K562 (cell line): ENCODE measurements around the gene SNX33. TPM values are rescaled to one million over a fixed set of nuclear protein-coding genes. Genes with fewer than 3 reads are reported as not detected.

Experiments used
- BCLAF1 ChIP-seq, 2 experiments: fragments of 450-650 bp in 1 of 2; IDR thresholded peaks; 2 replicates each; pipeline ENCODE4 v1.6.1; 2011 to 2017; ENCODE audit warnings: low read depth in 2 of 2, antibody characterized with exemption in 1 of 2, borderline replicate concordance in 1 of 2, low read length in 1 of 2, mild to moderate bottlenecking in 1 of 2, mixed read lengths in 1 of 2; ENCODE audit not compliant: control insufficient read depth in 1 of 2
- CBFA2T3 ChIP-seq: fragments of 450-650 bp; IDR thresholded peaks from 2 replicates; pipeline ENCODE4 v1.6.1; 2017
- CREB3L1 ChIP-seq: fragments of 450-650 bp; IDR thresholded peaks from 2 replicates; pipeline ENCODE4 v1.6.1; 2014; ENCODE audit warnings: low read depth, mild to moderate bottlenecking, moderate library complexity, borderline replicate concordance
- DACH1 ChIP-seq: fragments of 450-650 bp; IDR thresholded peaks from 2 replicates; pipeline ENCODE4 v1.6.1; 2018; ENCODE audit not compliant: partially characterized antibody
- DNMT1 ChIP-seq: fragments of 450-650 bp; IDR thresholded peaks from 2 replicates; pipeline ENCODE4 v1.6.1; 2016; ENCODE audit warnings: antibody characterized with exemption, mild to moderate bottlenecking
- EP400 ChIP-seq: fragments of 450-650 bp; IDR thresholded peaks from 2 replicates; pipeline ENCODE4 v1.6.1; 2017; ENCODE audit warnings: antibody characterized with exemption, mild to moderate bottlenecking, moderate library complexity
- HIVEP1 ChIP-seq: fragments of 250-450 bp; sonication (Bioruptor Pico); IDR thresholded peaks from 2 replicates; pipeline ENCODE4 v1.4.0; 2020; ENCODE audit warnings: mild to moderate bottlenecking
- HMGN3 ChIP-seq: IDR thresholded peaks from 2 replicates; pipeline ENCODE4 v1.6.1; 2011; ENCODE audit warnings: borderline replicate concordance, low read depth, mild to moderate bottlenecking, mixed read lengths, low read length; ENCODE audit not compliant: insufficient read length; ENCODE audit errors: extremely low read depth
- MYNN ChIP-seq, 2 experiments: sonication (generic); formaldehyde crosslinking in 1 of 2; IDR thresholded peaks; 2 replicates each; pipeline versions ENCODE4 v1.5.0 to v1.6.1; 2016 to 2020; ENCODE audit warnings: antibody characterized with exemption in 1 of 2, missing genetic modification reagents in 1 of 2
- NONO ChIP-seq, 2 experiments: fragments of 200-400 bp in 1 of 2; fragments of 450-650 bp in 1 of 2; formaldehyde crosslinking in 1 of 2; IDR thresholded peaks; 2 replicates each; pipeline ENCODE4 v1.6.1; 2017; ENCODE audit warnings: low read depth in 2 of 2, mild to moderate bottlenecking in 2 of 2, moderate library complexity in 2 of 2, low read length in 1 of 2
- PCBP1 ChIP-seq: fragments of 200-400 bp; formaldehyde crosslinking; IDR thresholded peaks from 2 replicates; pipeline ENCODE4 v1.6.1; 2018; ENCODE audit warnings: mild to moderate bottlenecking, low read depth, low read length; ENCODE audit not compliant: poor library complexity, severe bottlenecking
- SRSF7 ChIP-seq: fragments of 200-400 bp; formaldehyde crosslinking; optimal IDR thresholded peaks from 2 replicates; pipeline ENCODE3; 2017; ENCODE audit warnings: mild to moderate bottlenecking, low read depth, low read length
- TCF7 ChIP-seq: sonication (generic); IDR thresholded peaks from 2 replicates; pipeline ENCODE4 v1.6.1; 2016; ENCODE audit warnings: antibody characterized with exemption, borderline replicate concordance
- THAP12 ChIP-seq: fragments of 250-450 bp; sonication (Bioruptor Pico); IDR thresholded peaks from 2 replicates; pipeline ENCODE4 v1.9.0; 2021; ENCODE audit warnings: mild to moderate bottlenecking, inconsistent platforms
- ZBTB8A ChIP-seq: fragments of 450-650 bp; IDR thresholded peaks from 2 replicates; pipeline ENCODE4 v1.6.1; 2018; ENCODE audit warnings: mild to moderate bottlenecking, moderate library complexity; ENCODE audit not compliant: partially characterized antibody
- ZNF224 ChIP-seq: sonication (generic); formaldehyde crosslinking; IDR thresholded peaks from 2 replicates; pipeline ENCODE4 v1.8.0; 2022; ENCODE audit warnings: mild to moderate bottlenecking, missing genetic modification reagents
- ZNF23 ChIP-seq: fragments of 250-450 bp; sonication (Bioruptor Pico); IDR thresholded peaks from 2 replicates; pipeline ENCODE4 v1.4.0; 2020; ENCODE audit warnings: mild to moderate bottlenecking
- ZNF740 ChIP-seq, 3 experiments: fragments of 200-800 bp in 1 of 3; sonication (Bioruptor generic) in 1 of 3; sonication (generic) in 1 of 3; formaldehyde crosslinking in 1 of 3; IDR thresholded peaks; 2 replicates each; pipeline versions ENCODE4 v1.6.1 to v1.8.0; 2016 to 2022; ENCODE audit warnings: mild to moderate bottlenecking in 2 of 3, missing compliant biosample characterization in 2 of 3, missing genetic modification characterization in 2 of 3, missing genetic modification reagents in 1 of 3
- polyA plus RNA-seq, 8 experiments: library from polyadenylated mRNA; depleted of rRNA in 4 of 8; stranded (reverse) in 5 of 8; unstranded in 3 of 8; fragments of >200 nt; fragmentation: Nextera tagmentation in 2 of 8; fragmentation: Illumina TruSeq in 1 of 8; extraction: Ambion mirVana in 2 of 8; extraction: Trizol in 1 of 8; gene quantifications; 2 replicates each; pipeline versions ENCODE4 v1.2.1 to v1.2.3, GENCODE V29; 2011 to 2014; ENCODE audit warnings: inconsistent platforms in 1 of 8, missing spikeins in 1 of 8
- total RNA-seq, 7 experiments: library from RNA; depleted of rRNA in 6 of 7; stranded (reverse); fragments of >200 nt in 6 of 7; fragmentation: Illumina TruSeq in 2 of 7; extraction: Trizol in 2 of 7; gene quantifications; 2 replicates each; pipeline versions ENCODE4 v1.2.1 to v1.2.3, GENCODE V29; 2011 to 2021; ENCODE audit warnings: low replicate concordance in 1 of 7

SNX33 gene
- total and polyA plus RNA-seq, 9 of the 15 experiments (the other 6 are each of a cell fraction or from before 2014, with no cell fraction given): 1.4 to 14.1 (median 8.2) TPM

- TF ChIP-seq CREB3L1 (peak; percentile 63; the same call in 1 of the 2 replicates), SRSF7 (no peak), ZBTB8A (no peak), DNMT1 (no peak), EP400 (peak; percentile 95; the same call in 1 of the 2 replicates), TCF7 (no peak), HIVEP1 (no peak), MYNN (IDR thresholded peaks at IDR 0.05) (no peak), MYNN (CRISPR knock-in tag; IDR thresholded peaks at IDR 0.05) (no peak), HMGN3 (no peak), BCLAF1 (IDR thresholded peaks at IDR 0.05; ENCODE audit: borderline replicate concordance in 1 of 2, control insufficient read depth in 1 of 2, low read depth in 2 of 2, low read length in 1 of 2) (no peak), ZNF740 (CRISPR knock-in tag; IDR thresholded peaks at IDR 0.05) (0 out of 2 replicates have a peak, but pooled peaks have one; percentile 54), ZNF740 (tag; IDR thresholded peaks at IDR 0.05) (no peak), THAP12 (CRISPR knock-in tag) (0 out of 2 replicates have a peak, but pooled peaks have one; percentile 56), PCBP1 (no peak), DACH1 (peak; percentile 61), ZNF23 (CRISPR knock-in tag) (no peak), CBFA2T3 (no peak), ZNF224 (CRISPR knock-in tag) (no peak), NONO (IDR thresholded peaks at IDR 0.05; ENCODE audit: low read depth in 2 of 2, low read length in 1 of 2) (peak; percentile 47 to 65; a peak in 3 of 4 replicates)
Observed at GRCh38 chr15:75639709-75640482, 7.8 kb upstream of the SNX33 start, which contains the start of gene IMP3 (continued).
